Hepatocyte (in vitro differentiated cells): ENCODE data around the gene NR4A1. TPM values are rescaled to one million over a fixed set of nuclear protein-coding genes. Genes with fewer than 3 reads are reported as not detected.
A peak's percentile ranks its signal among the peaks of the same experiment; 100 is the strongest.

Experiments used
- DNase-seq: peaks from one replicate; pipeline ENCODE4 v3.0.0-alpha.2; 2016; ENCODE audit warnings: low spot score
- H2AFZ ChIP-seq: fragments of 200-600 bp; sonication (generic); 2 replicates; pipeline ENCODE4 v1.6.0; 2016; ENCODE audit warnings: antibody characterized with exemption, mild to moderate bottlenecking
- H3K27ac ChIP-seq: fragments of 200-600 bp; sonication (generic); 2 replicates; pipeline ENCODE4 v1.5.1; 2016; ENCODE audit warnings: mild to moderate bottlenecking
- H3K27me3 ChIP-seq: fragments of 200-600 bp; sonication (generic); 2 replicates; pipeline ENCODE4 v1.6.1; 2016
- H3K36me3 ChIP-seq: fragments of 200-600 bp; sonication (generic); replicated peaks from 2 replicates; pipeline ENCODE4 v1.5.1; 2016; ENCODE audit warnings: low read depth; ENCODE audit not compliant: insufficient read depth
- H3K4me1 ChIP-seq: fragments of 200-600 bp; sonication (generic); 2 replicates; pipeline ENCODE4 v1.5.1; 2016; ENCODE audit warnings: mild to moderate bottlenecking, moderate library complexity; ENCODE audit not compliant: insufficient read depth
- H3K4me2 ChIP-seq: fragments of 200-600 bp; sonication (generic); 2 replicates; pipeline ENCODE4 v1.6.0; 2016
- H3K4me3 ChIP-seq: fragments of 200-600 bp; sonication (generic); 2 replicates; pipeline ENCODE4 v1.5.1; 2016; ENCODE audit warnings: mild to moderate bottlenecking
- H3K79me2 ChIP-seq: fragments of 200-600 bp; sonication (generic); 2 replicates; pipeline ENCODE4 v1.6.0; 2017; ENCODE audit warnings: mild to moderate bottlenecking
- H3K9me2 ChIP-seq: fragments of 200-600 bp; sonication (generic); replicated peaks from 2 replicates; pipeline ENCODE4 v1.6.0; 2017; ENCODE audit warnings: mild to moderate bottlenecking; ENCODE audit not compliant: insufficient read depth
- H3K9me3 ChIP-seq: fragments of 200-600 bp; sonication (generic); 2 replicates; pipeline ENCODE4 v1.5.1; 2016; ENCODE audit warnings: low read depth, mild to moderate bottlenecking
- H4K20me1 ChIP-seq: fragments of 200-600 bp; sonication (generic); 2 replicates; pipeline ENCODE4 v1.6.0; 2016; ENCODE audit warnings: mild to moderate bottlenecking; ENCODE audit not compliant: insufficient read depth, poor library complexity, severe bottlenecking
- CTCF ChIP-seq: fragments of 200-600 bp; sonication (generic); IDR thresholded peaks from 2 replicates; pipeline ENCODE4 v1.5.1; 2016; ENCODE audit warnings: antibody characterized with exemption, mild to moderate bottlenecking; ENCODE audit not compliant: poor library complexity
- EZH2 ChIP-seq: fragments of 200-600 bp; sonication (generic); IDR thresholded peaks from 2 replicates; pipeline ENCODE4 v1.6.1; 2016; ENCODE audit warnings: antibody characterized with exemption, mild to moderate bottlenecking, borderline replicate concordance
- EZH2phosphoT487 ChIP-seq: fragments of 200-600 bp; sonication (generic); IDR thresholded peaks from one replicate; pipeline ENCODE4 v1.6.1; 2018; ENCODE audit warnings: antibody characterized with exemption, mild to moderate bottlenecking, low read depth, moderate library complexity; ENCODE audit not compliant: unreplicated experiment, severe bottlenecking
- WGBS: methylation state at CpG from one replicate; pipeline ENCODE4 v1.1.6; 2016; ENCODE audit warnings: low lambda C conversion rate; ENCODE audit errors: missing lambda C conversion rate; 5-methylcytosine and 5-hydroxymethylcytosine counted together
- polyA plus RNA-seq: library from polyadenylated mRNA; unstranded; fragments of >200 nt; fragmentation: Nextera tagmentation; extraction: Ambion mirVana; gene quantifications from 2 replicates; pipeline ENCODE4 v1.2.1, GENCODE V29; 2016
- total RNA-seq: library from RNA; depleted of rRNA; stranded (reverse); fragments of >200 nt; gene quantifications from 2 replicates; pipeline ENCODE4 v1.2.3, GENCODE V29; 2014

Gene NR4A1
- total and polyA plus RNA-seq, 2 experiments from 2014 or later: 39.2 to 131 TPM

GRCh38 chr12:52020539-52021336, 30.5 kb upstream of the NR4A1 start:
- 39% methylated on average over 9 of the region's 9 CpGs for WGBS
- TF ChIP-seq EZH2: no peak
- TF ChIP-seq EZH2phosphoT487: no peak
- peak; percentile 67 for TF ChIP-seq CTCF
- Histone ChIP-seq H3K4me1 (peaks cover 4% of the 10 kb centered on the region), H3K36me3 (no peaks in the 10 kb centered on the region), H3K4me2 (peak overlapping the region; percentile 45), H3K9me3 (no peaks in the 10 kb centered on the region), H3K27me3 (peaks cover 8% of the 10 kb centered on the region), H3K27ac (no peak overlapping the region), H4K20me1 (no peaks in the 10 kb centered on the region), H2AFZ (no peak overlapping the region), H3K79me2 (no peaks in the 10 kb centered on the region), H3K4me3 (no peak overlapping the region), H3K9me2 (no peaks in the 10 kb centered on the region)
- DNase-seq: peak; percentile 80

- H3K36me3 ChIP-seq: no peaks in the 10 kb centered on the region
- no peaks in the 10 kb centered on the region for H3K79me2 ChIP-seq
- H3K27ac ChIP-seq: no peak overlapping the region
- DNase-seq: peak; percentile 56
- peak overlapping the region; percentile 45 for H3K4me3 ChIP-seq
- no peaks in the 10 kb centered on the region for H3K9me2 ChIP-seq
- 10% methylated on average over 4 of the region's 14 CpGs for WGBS
- H3K27me3 ChIP-seq: peaks cover 8% of the 10 kb centered on the region
- H2AFZ ChIP-seq: peak overlapping the region; percentile 41
- TF ChIP-seq EZH2 (no peak), CTCF (no peak), EZH2phosphoT487 (no peak)
- H4K20me1 ChIP-seq: no peaks in the 10 kb centered on the region
- peaks cover 4% of the 10 kb centered on the region for H3K4me1 ChIP-seq
- H3K4me2 ChIP-seq: peak overlapping the region; percentile 99
- no peaks in the 10 kb centered on the region for H3K9me3 ChIP-seq
These were observed 28.4 kb upstream of the NR4A1 start for GRCh38 chr12:52022841-52023181.

GRCh38 chr12:52023182-52023975, 27.9 kb upstream of the NR4A1 start:
- Histone ChIP-seq H3K4me2 (peak overlapping the region; percentile 99), H3K9me2 (no peaks in the 10 kb centered on the region), H4K20me1 (no peaks in the 10 kb centered on the region), H2AFZ (peak overlapping the region; percentile 41), H3K79me2 (no peaks in the 10 kb centered on the region), H3K27ac (no peak overlapping the region), H3K9me3 (no peaks in the 10 kb centered on the region), H3K4me1 (peaks cover 4% of the 10 kb centered on the region), H3K27me3 (peaks cover 8% of the 10 kb centered on the region), H3K4me3 (peak overlapping the region; percentile 45), H3K36me3 (no peaks in the 10 kb centered on the region)
- peak; percentile 99 for TF ChIP-seq CTCF
- TF ChIP-seq EZH2phosphoT487: no peak
- no peak for TF ChIP-seq EZH2
- WGBS: 2% methylated on average over 24 of the region's 70 CpGs
- peak; percentile 93 for DNase-seq
